Caco-2 (cell line): ENCODE data around the gene SAC3D1. TPM values are rescaled to one million over a fixed set of nuclear protein-coding genes. Genes with fewer than 3 reads are reported as not detected.

Source experiments
- BruUV-seq: library from RNA; stranded (reverse); fragments of 400-500 nt; replicated peaks from 2 replicates; lab custom pipeline; 2021; lab: Mats Ljungman, UMichigan
- CTCF ChIA-PET: fragments of 300-600 bp; sonication (Branson Sonifier 250); formaldehyde crosslinking; loops from one replicate; lab custom pipeline; 2022; ENCODE audit warnings: antibody characterized with exemption; lab: Charles Lee
- POLR2A ChIA-PET: fragments of 300-600 bp; sonication (Branson Sonifier 250); formaldehyde crosslinking; loops from one replicate; lab custom pipeline; 2022; ENCODE audit warnings: antibody characterized with exemption; lab: Charles Lee
- DNase-seq, 2 experiments: peaks; one replicate each; pipeline versions ENCODE4 v3.0.0 to v3.0.0-alpha.2; 2020 to 2022
- H3K27me3 ChIP-seq: replicated peaks from 2 replicates; pipeline ENCODE4 v1.6.0; 2011; ENCODE audit warnings: low read length; ENCODE audit not compliant: control insufficient read depth, insufficient read depth
- H3K36me3 ChIP-seq: 2 replicates; pipeline ENCODE4 v1.5.1; 2011; ENCODE audit warnings: low read length; ENCODE audit not compliant: control insufficient read depth, insufficient read depth
- H3K4me1 ChIP-seq: fragments of 250-450 bp; sonication (Bioruptor Pico); 2 replicates; pipeline ENCODE4 v1.5.1; 2020; ENCODE audit warnings: mild to moderate bottlenecking
- H3K4me3 ChIP-seq: 2 replicates; pipeline ENCODE4 v1.5.1; 2011; ENCODE audit warnings: low read depth, mild to moderate bottlenecking, control low read depth, low read length
- H3K9me3 ChIP-seq: fragments of 250-450 bp; sonication (Bioruptor Pico); 2 replicates; pipeline ENCODE4 v1.5.1; 2020; ENCODE audit warnings: mild to moderate bottlenecking, moderate library complexity
- H3K27ac Mint-ChIP-seq: one replicate; pipeline ENCODE4 v1.8.0; 2022; ENCODE audit warnings: mixed read lengths; ENCODE audit not compliant: unreplicated experiment
- H3K27me3 Mint-ChIP-seq: one replicate; pipeline ENCODE4 v1.8.0; 2022; ENCODE audit warnings: mixed read lengths; ENCODE audit not compliant: insufficient read depth, unreplicated experiment
- H3K36me3 Mint-ChIP-seq: one replicate; pipeline ENCODE4 v1.8.0; 2022; ENCODE audit warnings: mild to moderate bottlenecking, mixed read lengths; ENCODE audit not compliant: insufficient read depth, unreplicated experiment
- H3K4me1 Mint-ChIP-seq: one replicate; pipeline ENCODE4 v1.8.0; 2022; ENCODE audit warnings: low read depth, mixed read lengths; ENCODE audit not compliant: unreplicated experiment
- H3K4me3 Mint-ChIP-seq: one replicate; pipeline ENCODE4 v1.8.0; 2022; ENCODE audit warnings: mild to moderate bottlenecking, moderate library complexity, mixed read lengths; ENCODE audit not compliant: unreplicated experiment
- H3K9me3 Mint-ChIP-seq: one replicate; pipeline ENCODE4 v1.8.0; 2022; ENCODE audit warnings: mixed read lengths; ENCODE audit not compliant: unreplicated experiment
- CTCF ChIP-seq, 2 experiments: fragments of 200-600 bp in 1 of 2; IDR thresholded peaks; 1 replicate in 1 of 2; 2 replicates in 1 of 2; pipeline versions ENCODE4 v1.5.1 to v1.8.0; 2011 to 2022; ENCODE audit warnings: antibody characterized with exemption in 1 of 2, control low read depth in 1 of 2, inconsistent platforms in 1 of 2, low read depth in 1 of 2, low read length in 1 of 2, mild to moderate bottlenecking in 1 of 2, moderate library complexity in 1 of 2; ENCODE audit not compliant: insufficient read depth in 1 of 2, severe bottlenecking in 1 of 2, unreplicated experiment in 1 of 2
- intact Hi-C: fragments of 100-400 bp; cut with micrococcal nuclease; formaldehyde crosslinking; loops from one replicate; pipeline ENCODE4 v1.10.0; 2022; ENCODE audit not compliant: unreplicated experiment
- total RNA-seq: library from RNA; stranded (reverse); gene quantifications from 2 replicates; pipeline ENCODE4 v1.2.3, GENCODE V29; 2022

SAC3D1 gene
- total RNA-seq, 1 experiment from 2014 or later, result 21.2 TPM

- intact Hi-C loops, result no loop called here
- H3K36me3 ChIP-seq, result peaks cover 7% of the 10 kb centered on the region
- H3K27me3 Mint-ChIP-seq, result no peaks in the 10 kb centered on the region
- no peaks in the 10 kb centered on the region for H3K27me3 ChIP-seq
- H3K27ac Mint-ChIP-seq, result no peak overlapping the region
- POLR2A ChIA-PET, result no interaction called here
- no peaks in the 10 kb centered on the region for H3K9me3 Mint-ChIP-seq
- CTCF ChIA-PET, result no interaction called here
- H3K4me1 Mint-ChIP-seq, result no peaks in the 10 kb centered on the region
- no TSS peak for BruUV-seq
- no peak for DNase-seq
- no peak overlapping the region for H3K4me3 Mint-ChIP-seq
- TF ChIP-seq CTCF (IDR thresholded peaks at IDR 0.05; ENCODE audit: insufficient read depth in 1 of 2, low read depth in 1 of 2, low read length in 1 of 2, severe bottlenecking in 1 of 2, unreplicated experiment in 1 of 2), result no peak
- no peak overlapping the region for H3K4me3 ChIP-seq
- peaks cover 22% of the 10 kb centered on the region for H3K36me3 Mint-ChIP-seq
- H3K4me1 ChIP-seq, result peaks cover 11% of the 10 kb centered on the region; the same call in 1 of the 2 replicates
- no peaks in the 10 kb centered on the region for H3K9me3 ChIP-seq
Observed at GRCh38 chr11:65045728-65046127, 4.7 kb downstream of the SAC3D1 start.

GRCh38 chr11:65047581-65048422 is 6.8 kb downstream of the SAC3D1 start:
- no peak overlapping the region for H3K4me3 Mint-ChIP-seq
- ChIA-PET POLR2A (no interaction called here), CTCF (no interaction called here)
- Histone ChIP-seq H3K4me3 (no peak overlapping the region), H3K36me3 (peaks cover 7% of the 10 kb centered on the region), H3K4me1 (0 out of 2 replicates have a peak, but pooled peaks cover 3% of the 10 kb centered on the region), H3K9me3 (no peaks in the 10 kb centered on the region), H3K27me3 (no peaks in the 10 kb centered on the region)
- intact Hi-C loops, result no loop called here
- no peak for DNase-seq
- no peak for TF ChIP-seq CTCF (IDR thresholded peaks at IDR 0.05; ENCODE audit: insufficient read depth in 1 of 2, low read depth in 1 of 2, low read length in 1 of 2, severe bottlenecking in 1 of 2, unreplicated experiment in 1 of 2)
- no peaks in the 10 kb centered on the region for H3K9me3 Mint-ChIP-seq
- peaks cover 21% of the 10 kb centered on the region for H3K36me3 Mint-ChIP-seq
- H3K27ac Mint-ChIP-seq, result no peak overlapping the region
- H3K4me1 Mint-ChIP-seq, result no peaks in the 10 kb centered on the region
- no peaks in the 10 kb centered on the region for H3K27me3 Mint-ChIP-seq
- BruUV-seq, result no TSS peak

GRCh38 chr11:65051398-65051858 is 10.4 kb downstream of the SAC3D1 start:
- H3K27ac Mint-ChIP-seq, result no peak overlapping the region
- no TSS peak for BruUV-seq
- DNase-seq, result no peak
- no peak overlapping the region for H3K4me3 Mint-ChIP-seq
- H3K4me1 Mint-ChIP-seq, result no peaks in the 10 kb centered on the region
- no peaks in the 10 kb centered on the region for H3K27me3 ChIP-seq
- ChIA-PET POLR2A (no interaction called here), CTCF (no interaction called here)
- H3K9me3 ChIP-seq, result no peaks in the 10 kb centered on the region
- H3K36me3 Mint-ChIP-seq, result peaks cover 9% of the 10 kb centered on the region
- no peaks in the 10 kb centered on the region for H3K9me3 Mint-ChIP-seq
- peaks cover 3% of the 10 kb centered on the region for H3K27me3 Mint-ChIP-seq
- H3K36me3 ChIP-seq, result no peaks in the 10 kb centered on the region
- no peak for TF ChIP-seq CTCF (IDR thresholded peaks at IDR 0.05; ENCODE audit: insufficient read depth in 1 of 2, low read depth in 1 of 2, low read length in 1 of 2, severe bottlenecking in 1 of 2, unreplicated experiment in 1 of 2)
- intact Hi-C loops, result no loop called here
- H3K4me1 ChIP-seq, result no peaks in the 10 kb centered on the region
- H3K4me3 ChIP-seq, result no peak overlapping the region
